GM19328 (cell line): ENCODE data around the gene RERE.

Experiments used
- ATAC-seq: cut with Tn5 transposase; IDR thresholded peaks from one replicate; pipeline ENCODE4 v1.9.1; 2021; ENCODE audit warnings: mild to moderate bottlenecking, moderate library complexity; ENCODE audit not compliant: unreplicated experiment

RERE gene

GRCh38 chr1:8589571-8589970 is 227.9 kb downstream of the RERE start:
- ATAC-seq, result no peak

GRCh38 chr1:8587784-8588183 is 229.7 kb downstream of the RERE start:
- ATAC-seq, result no peak

GRCh38 chr1:8586438-8586837 is 231.0 kb downstream of the RERE start:
- no peak for ATAC-seq

GRCh38 chr1:8584316-8584715 is 233.1 kb downstream of the RERE start:
- no peak for ATAC-seq

- no peak for ATAC-seq
Measured at GRCh38 chr1:8583031-8583430, 234.4 kb downstream of the RERE start.

GRCh38 chr1:8580566-8580965 is 236.9 kb downstream of the RERE start:
- ATAC-seq, result no peak

- no peak for ATAC-seq
Measured at GRCh38 chr1:8578936-8579335, 238.5 kb downstream of the RERE start.

- no peak for ATAC-seq
Measured at GRCh38 chr1:8578132-8578877, 239.1 kb downstream of the RERE start.

- no peak for ATAC-seq
Measured at GRCh38 chr1:8574985-8575384, 242.5 kb downstream of the RERE start.

- ATAC-seq, result no peak
Measured at GRCh38 chr1:8572106-8572505, 245.3 kb downstream of the RERE start.

- ATAC-seq, result no peak
Measured at GRCh38 chr1:8571200-8571984, 246.0 kb downstream of the RERE start.

- ATAC-seq, result no peak
Measured at GRCh38 chr1:8570465-8570864, 247.0 kb downstream of the RERE start.

GRCh38 chr1:8569242-8569641 is 248.2 kb downstream of the RERE start:
- no peak for ATAC-seq

GRCh38 chr1:8568837-8569236 is 248.6 kb downstream of the RERE start:
- ATAC-seq, result no peak

GRCh38 chr1:8567146-8567545 is 250.3 kb downstream of the RERE start:
- no peak for ATAC-seq

GRCh38 chr1:8565802-8566201 is 251.6 kb downstream of the RERE start:
- no peak for ATAC-seq

- ATAC-seq, result no peak
Measured at GRCh38 chr1:8563944-8564537, 253.4 kb downstream of the RERE start.

- ATAC-seq, result no peak
Measured at GRCh38 chr1:8562881-8563865, 254.3 kb downstream of the RERE start.

GRCh38 chr1:8562222-8562621 is 255.2 kb downstream of the RERE start:
- ATAC-seq, result no peak

GRCh38 chr1:8560611-8561544 is 256.6 kb downstream of the RERE start:
- no peak for ATAC-seq
